ENCODE results near the gene KAT6B.

DNA sequence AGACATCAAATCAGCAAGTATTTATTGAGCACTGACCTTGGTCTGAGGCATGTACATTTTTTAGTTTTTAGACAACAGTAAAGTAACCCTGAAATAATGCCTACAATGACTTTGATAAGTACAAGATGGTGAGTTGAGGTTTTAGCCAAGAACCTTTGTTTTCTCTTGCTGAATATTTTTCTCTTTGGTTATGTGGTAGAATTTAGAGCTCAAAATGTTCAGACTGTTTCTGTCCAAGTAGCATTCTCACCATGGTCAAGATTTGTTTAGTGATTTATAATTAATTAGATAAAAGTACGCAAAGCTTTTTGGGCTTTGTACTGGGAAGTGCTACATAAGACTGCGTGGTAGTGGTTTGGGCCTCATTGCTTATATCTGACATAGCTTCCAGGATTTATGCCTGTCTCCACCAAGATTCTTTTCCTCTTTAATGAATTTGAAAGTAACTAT is 102.4 kb downstream of the KAT6B start:
- no peak for TF ChIP-seq POLR2A (IDR thresholded peaks at IDR 0.05)
- TF ChIP-seq, protein P1, sequence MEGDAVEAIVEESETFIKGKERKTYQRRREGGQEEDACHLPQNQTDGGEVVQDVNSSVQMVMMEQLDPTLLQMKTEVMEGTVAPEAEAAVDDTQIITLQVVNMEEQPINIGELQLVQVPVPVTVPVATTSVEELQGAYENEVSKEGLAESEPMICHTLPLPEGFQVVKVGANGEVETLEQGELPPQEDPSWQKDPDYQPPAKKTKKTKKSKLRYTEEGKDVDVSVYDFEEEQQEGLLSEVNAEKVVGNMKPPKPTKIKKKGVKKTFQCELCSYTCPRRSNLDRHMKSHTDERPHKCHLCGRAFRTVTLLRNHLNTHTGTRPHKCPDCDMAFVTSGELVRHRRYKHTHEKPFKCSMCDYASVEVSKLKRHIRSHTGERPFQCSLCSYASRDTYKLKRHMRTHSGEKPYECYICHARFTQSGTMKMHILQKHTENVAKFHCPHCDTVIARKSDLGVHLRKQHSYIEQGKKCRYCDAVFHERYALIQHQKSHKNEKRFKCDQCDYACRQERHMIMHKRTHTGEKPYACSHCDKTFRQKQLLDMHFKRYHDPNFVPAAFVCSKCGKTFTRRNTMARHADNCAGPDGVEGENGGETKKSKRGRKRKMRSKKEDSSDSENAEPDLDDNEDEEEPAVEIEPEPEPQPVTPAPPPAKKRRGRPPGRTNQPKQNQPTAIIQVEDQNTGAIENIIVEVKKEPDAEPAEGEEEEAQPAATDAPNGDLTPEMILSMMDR (IDR thresholded peaks at IDR 0.05 in 4 of 5, conservative IDR thresholded peaks at IDR 0.05 in 1 of 5) = no peak
